Stimulated activated CD4-positive, alpha-beta T cell treated with anti-CD3 and anti-CD28 coated beads, Interleukin-4, amount 100 ng/mL, for 4 hours (primary cell): Measurements from ENCODE around the gene HOXC12.

ENCODE experiments used
- DNase-seq, 2 experiments: peaks; one replicate each; pipeline ENCODE4 v3.0.0-alpha.2; 2020

The HOXC12 gene

DNA sequence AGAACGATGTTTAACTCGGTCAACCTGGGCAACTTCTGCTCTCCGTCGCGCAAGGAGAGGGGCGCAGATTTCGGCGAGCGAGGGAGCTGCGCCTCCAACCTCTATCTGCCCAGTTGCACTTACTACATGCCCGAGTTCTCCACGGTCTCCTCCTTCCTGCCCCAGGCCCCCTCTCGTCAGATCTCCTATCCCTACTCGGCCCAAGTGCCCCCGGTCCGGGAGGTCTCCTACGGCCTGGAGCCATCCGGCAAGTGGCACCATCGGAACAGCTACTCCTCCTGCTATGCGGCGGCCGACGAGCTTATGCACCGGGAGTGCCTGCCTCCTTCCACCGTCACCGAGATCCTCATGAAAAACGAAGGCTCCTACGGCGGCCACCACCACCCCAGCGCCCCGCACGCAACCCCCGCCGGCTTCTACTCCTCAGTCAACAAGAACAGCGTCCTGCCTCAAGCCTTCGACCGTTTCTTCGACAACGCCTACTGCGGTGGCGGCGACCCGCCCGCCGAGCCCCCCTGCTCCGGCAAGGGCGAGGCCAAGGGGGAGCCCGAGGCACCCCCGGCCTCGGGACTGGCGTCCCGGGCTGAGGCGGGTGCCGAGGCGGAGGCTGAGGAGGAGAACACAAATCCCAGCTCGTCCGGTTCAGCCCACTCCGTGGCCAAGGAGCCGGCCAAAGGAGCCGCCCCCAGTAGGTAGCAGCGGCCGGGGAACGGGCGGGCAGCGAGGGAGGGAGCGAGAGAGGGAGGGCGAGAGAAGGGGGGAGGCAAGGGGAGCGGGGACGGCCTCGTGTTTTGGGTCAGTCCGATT lies 18.7 kb downstream of the HOXC12 start:
- no peak for DNase-seq

DNA sequence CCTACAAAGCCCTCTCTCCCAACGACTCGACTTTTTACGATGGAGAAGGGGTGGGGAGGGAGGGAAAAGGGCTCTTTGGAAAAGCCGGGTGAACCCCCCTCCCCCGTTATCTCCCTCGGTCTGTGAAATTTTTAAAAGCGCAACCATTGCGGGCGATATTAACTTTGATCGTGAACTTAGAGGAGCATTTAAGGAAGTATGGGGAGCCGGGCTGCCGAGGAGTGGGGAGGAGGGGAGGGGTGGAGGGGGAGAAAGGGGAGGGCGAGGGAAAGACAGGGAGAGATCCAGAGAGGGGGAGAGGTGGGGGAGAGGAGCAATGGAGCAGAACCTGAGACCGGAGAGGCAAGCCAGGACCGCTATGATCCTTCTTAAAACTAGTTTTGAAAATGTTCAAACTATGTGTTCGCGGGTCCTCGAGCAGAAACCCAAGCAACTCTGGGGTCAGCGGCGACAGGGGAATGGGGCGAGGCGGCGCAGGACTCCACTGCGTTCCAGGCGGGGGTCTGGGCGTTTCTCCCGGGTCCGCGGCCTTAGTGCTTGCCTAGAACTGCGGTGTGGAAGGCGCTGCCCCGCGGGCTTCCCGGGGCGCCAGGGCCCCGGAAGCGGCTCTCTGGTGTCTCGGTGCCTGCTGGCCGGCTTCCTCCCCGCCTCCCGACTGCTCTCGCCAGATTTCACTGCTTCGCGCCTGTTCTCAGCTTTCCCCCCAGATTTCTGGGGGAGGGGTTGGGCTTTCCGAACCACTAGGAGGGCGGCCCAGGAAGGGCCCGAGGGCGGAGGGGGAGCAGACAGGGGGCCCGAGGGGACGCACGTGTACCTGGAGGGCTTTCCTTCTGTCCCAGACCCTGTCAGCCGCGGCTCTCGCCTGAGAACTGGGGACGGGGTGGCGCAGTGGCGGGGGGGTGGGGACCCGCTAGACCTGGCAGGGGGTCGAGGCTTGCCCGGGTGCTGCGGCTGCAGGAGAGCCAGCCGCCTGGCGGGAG lies 19.7 kb downstream of the HOXC12 start, which contains the start of gene HOTAIR:
HOTAIR (minus strand) TSS at position 871 of the 980 bp plus-strand sequence.
- DNase-seq = no peak

DNA sequence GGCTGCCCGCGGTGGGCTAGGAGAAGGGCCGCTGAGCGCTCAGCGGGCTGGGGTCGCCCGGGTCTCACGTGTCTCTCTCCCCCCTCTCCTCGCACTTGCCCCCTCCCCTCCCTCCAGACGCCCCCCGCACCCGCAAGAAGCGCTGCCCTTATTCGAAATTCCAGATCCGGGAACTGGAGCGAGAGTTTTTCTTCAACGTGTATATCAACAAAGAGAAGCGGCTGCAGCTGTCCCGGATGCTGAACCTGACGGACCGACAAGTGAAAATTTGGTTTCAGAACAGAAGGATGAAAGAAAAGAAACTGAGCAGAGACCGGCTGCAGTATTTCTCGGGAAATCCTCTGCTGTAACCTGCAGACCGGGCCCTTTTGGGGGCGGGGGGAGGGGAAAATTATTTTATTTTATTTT lies 20.4 kb downstream of the HOXC12 start:
- DNase-seq = no peak

DNA sequence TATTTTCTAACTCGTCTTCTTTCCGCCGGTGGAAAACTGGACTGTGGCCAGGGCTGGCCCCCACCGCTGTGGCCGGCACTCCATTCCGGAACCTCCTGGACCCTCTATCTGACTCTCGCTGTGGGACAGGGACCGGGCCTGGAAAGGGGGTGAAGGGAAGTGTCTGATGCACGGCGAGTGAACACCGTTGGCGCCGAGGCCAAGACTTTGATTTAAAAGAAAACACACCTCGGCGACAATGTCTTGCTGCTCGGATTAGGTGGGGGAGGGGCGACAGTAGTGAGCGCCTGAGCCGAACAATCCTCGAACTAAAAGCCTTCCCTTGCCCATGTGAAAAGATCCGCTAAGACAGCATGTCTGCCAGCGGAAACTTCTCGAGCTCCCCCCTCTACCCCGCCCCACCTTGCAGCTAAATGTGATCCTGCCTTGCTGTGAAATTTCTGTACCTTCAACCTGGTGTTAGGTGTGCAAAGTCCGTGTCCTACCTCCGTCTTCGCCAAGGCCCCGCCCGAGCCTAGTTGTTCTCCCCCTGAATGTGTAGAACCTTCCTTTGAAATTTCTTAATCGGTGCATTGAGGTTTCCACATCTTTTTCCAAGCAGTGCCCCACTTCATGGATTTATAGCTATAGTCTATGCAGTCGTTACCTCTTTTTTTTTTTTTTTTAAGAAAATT lies 20.9 kb downstream of the HOXC12 start:
- DNase-seq = no peak

DNA sequence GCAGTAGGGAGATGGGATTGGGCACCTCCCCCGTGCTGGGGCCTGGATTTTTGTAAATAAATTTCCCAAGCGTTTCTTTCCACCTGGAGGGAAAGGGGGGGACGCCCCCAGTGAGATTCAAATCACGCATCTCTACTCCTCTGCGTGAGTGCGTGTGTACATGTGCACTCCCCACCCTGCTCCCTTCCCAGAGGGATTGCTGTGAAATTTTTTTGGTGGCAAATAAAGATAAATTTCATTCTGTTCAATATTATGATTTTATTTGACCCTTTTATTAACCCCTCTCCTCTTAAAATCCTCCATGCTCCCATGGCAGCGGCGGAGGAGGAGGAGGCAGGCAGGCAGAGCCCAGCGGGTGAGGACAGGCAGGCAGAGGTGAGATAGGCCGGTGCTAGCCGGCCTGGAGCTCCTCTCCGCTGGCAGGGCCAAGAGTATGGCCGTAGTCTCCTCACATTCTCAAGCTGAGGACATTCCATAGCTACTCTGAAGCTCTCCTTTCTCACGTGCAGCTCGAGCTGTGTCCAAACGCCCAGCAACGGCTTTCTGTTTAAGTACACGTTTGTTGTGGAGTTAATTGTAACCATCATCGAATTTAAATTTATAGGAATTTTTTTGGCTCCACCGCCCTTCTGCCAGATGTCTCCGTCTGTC lies 21.6 kb downstream of the HOXC12 start:
- no peak for DNase-seq

DNA sequence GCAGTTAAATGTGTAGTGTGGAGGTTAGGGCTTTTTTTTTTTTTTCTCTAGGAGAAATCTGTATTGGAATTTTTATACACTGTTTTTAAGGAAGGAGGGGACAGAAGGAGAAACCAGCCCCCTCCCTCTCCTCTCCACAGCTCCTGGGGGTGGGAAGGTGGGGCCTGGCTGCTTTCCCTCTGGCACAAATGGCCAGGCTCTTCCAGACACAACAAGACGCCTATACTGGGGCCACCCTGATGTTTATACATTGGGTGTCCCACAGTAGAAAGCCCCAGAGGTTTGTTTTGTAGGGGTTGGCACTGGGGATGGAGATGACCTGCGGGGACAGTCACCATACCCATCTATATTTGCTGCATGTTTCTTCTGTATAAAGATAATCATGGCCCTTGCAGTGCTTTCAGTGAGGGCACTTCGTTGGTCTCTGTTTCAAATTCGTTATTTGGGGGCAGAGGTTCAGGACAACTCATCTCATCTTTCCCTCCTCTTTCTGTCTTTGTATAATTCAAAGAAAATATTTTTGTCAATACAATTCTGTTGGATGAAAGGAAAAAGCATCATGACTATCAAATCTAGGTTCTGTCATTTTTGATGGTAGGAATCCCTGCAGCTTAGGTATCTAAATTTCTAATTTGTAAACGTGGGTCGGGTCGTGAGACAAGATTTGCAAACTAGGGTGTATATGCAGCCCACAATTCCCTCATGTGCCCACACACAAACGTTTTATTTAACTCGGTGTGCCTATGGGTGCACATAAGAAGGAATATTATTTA lies 22.3 kb downstream of the HOXC12 start:
- DNase-seq = no peak

DNA sequence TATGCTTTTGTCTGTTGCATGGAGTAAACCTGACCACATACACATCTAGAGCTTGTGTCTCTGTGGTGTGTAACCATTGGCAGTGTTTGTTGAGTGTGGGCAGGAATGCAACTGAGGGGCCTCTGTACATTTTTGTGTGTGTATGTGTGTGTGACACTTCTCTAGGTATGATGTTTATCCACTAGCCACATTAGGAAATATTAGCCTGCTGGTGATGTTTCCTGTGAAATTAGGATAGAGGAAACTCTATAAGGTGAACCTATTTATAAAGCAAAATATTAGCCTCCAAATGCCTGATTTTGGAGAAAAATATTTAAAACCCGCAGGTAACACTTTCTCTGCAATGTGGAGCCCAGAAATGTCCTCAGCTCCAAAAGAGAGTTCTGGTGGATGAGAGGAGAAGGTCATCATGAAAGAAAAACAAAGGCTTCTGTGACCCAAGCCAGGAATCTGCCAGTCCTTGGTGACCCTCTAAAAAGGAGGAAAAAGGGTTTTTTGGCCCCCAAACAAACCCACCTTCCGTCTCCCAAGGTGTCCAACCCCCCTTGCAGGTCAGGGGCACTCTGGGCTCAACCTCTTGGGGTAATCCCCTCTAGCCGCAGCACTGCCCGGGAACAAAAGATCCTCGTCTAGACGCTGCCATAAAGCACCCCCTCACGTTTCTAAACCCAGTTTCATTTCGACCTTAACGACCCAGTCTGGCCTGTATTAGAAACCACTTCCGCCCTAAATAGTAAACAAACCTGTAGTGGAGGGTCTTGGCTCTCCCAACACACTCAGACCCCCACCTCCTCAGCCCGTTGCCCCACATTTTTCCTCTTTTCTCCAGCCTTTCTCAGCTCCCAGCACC lies 23.1 kb downstream of the HOXC12 start:
- no peak for DNase-seq

DNA sequence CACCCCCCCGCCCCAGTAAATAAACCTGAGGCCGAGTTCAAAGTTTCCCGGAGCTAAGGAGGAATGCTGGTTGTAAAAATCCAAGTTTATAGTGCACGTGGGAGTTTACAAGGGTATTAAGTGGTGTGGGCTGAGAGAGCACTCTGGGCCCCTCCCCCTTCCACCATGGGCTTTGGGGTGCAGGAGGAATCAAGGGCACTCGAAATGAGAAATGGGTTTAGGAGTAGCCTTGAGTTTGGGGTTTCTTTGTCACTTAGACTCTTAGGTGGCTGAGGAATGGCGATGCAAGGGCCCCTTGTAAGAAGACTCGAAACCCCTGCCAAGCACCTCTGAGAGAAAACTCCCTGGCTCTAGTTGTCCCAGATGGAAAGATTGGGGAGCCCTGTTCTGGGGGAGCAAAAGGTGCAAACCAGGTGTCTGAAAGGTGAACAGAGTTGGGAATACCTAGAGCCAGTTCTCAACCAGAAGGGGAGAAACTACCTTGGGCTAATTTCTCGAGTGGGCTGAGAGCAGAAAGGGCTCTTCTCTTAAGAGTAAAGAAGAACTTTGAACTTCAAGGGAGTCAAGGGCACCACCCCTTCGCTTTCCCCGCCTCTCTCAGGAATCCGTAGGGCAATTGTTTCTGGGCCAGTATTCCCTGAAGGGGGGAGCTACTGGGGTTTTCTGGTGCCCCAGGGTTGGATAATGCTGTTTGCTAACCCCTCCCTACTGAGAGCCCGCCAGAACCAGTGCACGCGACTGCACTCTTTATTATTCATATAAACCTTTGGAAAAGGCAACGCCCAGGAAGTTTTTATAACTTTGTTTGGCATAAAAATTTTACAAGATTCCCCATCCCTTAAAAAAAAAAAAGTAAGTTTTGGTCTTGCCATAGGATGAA lies 24.0 kb downstream of the HOXC12 start:
- DNase-seq = no peak

DNA sequence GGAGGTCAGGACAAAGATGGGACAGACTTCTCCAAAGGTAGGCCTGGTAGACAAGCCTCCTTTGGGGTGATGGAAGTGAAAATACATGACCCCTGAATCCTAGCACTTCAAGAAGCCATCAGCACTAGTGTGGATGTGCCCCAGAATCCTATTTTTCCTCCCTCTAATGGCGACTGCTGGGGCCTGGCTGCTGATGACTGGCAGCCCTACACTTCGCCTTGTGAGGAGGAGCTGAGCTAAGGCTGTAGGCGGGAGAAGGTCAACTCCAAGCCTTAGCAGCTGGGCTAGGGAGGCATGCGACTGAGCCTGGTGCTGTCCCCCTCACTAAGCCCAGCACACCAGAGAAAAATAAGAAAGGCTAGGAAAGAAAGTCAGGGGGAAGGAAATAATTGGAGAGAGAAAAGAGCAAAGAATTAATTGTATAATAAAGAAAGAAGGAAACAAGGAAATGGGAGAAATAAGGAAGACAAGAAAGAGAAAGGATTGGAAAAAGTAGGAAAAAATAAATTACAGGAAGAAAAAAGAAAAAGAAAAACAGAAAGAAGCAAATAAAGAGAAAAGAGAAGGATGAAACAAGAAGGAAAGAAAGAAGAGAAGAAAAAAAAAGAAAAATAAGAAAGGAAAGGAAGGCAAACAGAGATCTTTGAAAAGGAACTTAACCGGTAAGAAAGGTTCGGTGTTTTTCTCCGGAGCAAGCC lies 25.6 kb downstream of the HOXC12 start:
- DNase-seq = no peak

DNA sequence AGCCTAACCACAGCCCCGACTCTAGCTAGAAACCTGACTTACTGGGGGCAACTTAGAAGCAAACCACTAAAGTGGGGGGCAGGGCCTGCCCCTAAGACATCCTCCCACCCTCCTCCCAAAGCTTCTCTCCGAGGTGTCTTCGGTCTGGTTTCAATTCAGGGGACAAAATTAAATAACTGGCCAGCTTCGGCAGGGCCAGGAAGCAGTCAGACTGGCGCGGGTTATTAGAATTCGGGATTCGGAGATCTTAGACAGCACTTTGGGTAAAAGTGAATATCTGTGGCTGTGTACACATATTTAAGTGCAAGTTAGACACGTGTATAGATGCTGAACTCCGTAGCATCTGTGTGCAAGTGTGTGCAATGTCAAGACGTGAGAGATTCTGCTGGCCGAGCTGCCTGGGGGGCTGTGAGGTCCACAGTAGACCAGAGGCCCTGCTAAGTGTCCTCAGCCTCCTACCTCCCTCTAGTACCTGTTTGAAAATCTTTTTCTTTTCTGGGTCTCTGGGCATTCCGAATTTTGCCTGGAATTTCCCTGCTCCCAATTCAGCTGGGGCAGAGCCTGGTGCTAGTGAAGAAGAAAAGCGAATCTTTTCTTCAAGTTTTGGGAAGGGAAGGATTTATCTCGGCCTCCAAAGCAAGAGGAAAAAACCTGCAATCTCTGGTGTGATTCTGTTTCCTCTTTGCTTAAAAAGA lies 26.2 kb downstream of the HOXC12 start:
- DNase-seq = no peak

DNA sequence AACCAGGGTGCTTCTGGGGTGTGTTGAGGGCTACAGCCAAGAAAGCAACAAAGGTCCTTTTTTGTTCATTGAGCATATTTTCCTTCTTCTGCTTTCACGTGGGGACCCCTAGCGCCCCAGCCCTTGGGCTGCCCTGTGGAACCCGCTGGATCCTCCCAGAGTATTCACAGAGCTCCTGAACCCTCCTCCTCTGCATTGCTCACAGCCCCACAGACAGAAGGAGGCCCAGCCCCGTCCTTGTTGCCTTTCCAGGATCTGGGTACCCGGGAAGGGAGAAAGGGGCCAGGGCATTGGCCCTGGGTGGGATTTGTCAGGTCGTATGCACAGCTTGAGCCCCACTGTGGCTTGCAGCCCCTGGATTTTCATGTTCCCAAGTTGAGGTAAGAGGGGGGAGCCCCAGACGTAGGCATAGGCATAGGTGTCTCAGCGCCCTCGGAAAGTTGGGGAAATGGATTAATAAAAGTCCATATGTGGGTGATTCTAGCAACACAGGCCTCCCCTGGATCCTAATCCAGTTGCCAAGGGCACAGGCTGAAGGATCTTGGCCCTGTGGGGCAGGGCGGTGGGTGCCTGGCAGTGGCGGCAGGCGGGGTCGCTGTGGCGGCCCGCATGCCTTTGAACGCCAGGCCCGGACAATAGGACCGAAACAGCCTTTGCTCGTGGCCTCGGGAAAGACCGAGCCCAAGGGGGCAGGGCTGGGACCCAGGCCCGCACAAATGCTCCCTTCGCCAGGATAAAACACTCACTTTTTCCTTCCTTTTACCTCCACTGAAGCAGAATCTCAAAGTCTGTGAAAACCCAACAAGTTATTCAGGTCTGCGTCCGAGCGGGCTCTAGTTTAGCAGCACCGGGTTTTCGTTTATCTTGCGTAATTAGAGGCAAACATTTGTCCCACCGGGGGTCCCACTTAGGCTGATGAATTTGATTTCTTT lies 27.2 kb downstream of the HOXC12 start:
- DNase-seq = no peak

DNA sequence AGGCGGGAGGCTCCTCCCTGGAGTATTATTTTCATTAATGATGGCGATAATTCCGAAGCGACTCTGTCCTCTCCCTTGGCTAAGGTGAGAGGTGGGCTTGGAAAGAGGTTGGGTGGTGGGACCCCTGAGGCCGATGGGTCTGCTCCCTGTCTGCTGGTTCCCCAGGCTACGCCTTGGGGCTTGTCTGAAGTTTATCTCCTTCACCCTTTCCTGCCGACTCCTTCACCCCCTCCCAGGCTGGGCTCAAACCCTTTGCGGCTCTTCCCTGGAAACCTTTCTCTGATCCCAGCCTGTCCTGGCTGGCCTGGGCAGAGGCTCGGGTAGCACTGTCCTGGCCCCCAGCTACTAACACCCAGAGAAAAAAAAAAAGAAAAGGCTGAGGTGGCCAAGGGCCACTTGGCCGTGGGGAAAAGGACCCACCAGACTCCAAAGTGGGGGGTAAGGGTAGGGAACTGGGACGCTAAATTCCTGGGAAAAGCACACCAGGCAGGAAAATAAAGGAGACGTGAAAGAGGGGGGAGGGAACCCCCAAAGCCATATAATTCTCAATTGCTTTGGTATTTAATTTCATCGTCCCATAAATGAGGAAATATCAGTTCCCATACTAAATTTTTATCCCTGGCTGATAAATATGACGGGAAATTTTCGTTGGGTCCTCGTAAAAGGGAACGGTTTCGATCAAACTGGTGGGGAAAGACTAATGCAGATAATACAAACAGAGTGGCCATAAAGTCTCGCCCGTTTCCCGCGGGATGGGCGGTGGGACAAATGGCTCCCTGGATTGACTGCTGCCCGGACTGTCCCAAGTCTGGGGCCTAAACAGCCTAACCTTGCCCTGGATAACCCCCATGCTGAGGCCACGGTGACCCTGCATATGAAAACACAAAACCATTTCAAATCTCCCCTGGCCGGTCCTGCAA lies 28.2 kb downstream of the HOXC12 start:
- no peak for DNase-seq

DNA sequence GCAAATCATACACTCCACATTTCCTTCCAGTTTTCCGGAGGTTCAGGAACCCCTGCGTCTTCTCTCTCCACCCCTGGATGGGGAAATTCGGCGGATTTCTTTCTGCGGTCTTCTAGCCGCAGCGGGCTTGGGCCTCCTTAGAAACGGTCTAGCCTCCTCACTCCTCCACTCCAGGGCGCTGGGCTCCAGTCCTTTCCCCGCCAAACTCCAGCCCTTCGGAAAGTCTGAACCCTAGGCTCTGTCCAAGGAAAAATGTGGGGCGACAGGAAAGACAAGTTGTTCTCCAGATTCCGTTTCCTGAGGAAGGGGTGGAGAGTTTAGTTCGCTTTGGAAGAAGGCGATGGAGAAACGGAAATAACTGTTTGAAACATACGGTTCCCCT lies 28.9 kb downstream of the HOXC12 start:
- no peak for DNase-seq

DNA sequence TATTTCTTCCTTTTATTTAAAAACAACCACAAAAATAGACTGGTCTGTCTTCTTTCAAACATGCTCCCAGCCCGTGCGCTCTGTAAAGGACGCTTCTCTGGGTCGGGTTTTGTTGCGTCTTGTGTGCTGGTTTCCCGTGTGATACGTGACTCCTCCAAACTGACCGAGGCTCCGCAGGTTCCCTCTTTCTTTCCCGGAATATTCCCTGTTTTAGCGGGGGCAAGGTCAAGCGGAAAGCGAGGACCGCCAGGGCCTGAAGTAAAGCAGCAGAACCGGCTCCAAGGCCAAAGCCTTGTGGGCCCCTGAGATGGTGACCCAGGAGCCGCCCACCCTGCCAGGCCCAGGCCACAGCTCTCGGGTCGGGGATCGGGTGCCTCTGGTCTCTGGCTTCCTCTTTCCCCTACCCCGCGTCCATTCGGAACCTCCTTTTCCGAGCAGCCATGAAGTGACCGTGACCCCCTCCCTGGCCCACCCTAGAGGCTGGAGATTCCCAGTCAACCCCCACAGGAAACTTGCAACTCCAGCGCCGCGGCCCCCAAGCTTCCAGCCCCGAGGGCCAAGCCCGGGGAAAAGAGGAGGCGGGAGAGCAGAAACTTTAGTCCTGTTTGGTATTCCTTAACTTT lies 29.4 kb downstream of the HOXC12 start:
- no peak for DNase-seq

DNA sequence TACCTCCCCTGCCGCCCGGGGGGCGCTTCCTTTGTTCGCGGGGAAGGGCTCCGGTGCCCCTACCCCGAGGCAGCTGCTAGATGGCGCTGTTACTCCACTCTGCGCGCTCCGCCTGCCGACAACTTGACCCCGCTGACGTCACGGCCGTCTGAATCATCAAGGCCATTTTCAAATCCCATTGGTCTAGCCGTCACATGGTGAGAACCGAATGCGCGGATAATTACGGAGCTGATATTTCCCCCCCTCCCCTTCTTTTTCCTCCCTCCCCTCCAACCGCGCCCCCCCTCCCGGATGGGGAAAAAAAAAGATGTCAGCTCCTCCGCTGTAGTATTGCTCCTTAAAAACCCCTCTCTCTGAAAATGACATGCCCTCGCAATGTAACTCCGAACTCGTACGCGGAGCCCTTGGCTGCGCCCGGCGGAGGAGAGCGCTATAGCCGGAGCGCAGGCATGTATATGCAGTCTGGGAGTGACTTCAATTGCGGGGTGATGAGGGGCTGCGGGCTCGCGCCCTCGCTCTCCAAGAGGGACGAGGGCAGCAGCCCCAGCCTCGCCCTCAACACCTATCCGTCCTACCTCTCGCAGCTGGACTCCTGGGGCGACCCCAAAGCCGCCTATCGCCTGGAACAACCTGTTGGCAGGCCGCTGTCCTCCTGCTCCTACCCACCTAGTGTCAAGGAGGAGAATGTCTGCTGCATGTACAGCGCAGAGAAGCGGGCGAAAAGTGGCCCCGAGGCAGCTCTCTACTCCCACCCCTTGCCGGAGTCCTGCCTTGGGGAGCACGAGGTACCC lies 30.4 kb downstream of the HOXC12 start, which contains the start of gene HOXC10:
HOXC10 (plus strand) TSS at position 246 of the 791 bp plus-strand sequence; CDS start at position 360, 114 bp downstream.
- peak; percentile 81 to 82 for DNase-seq
